Endothelial cell of hepatic sinusoid (primary cell): ENCODE results near the gene S1PR3.
"Not testable (repeated sequence)": the region's sequence is repeated elsewhere in the genome, so short reads cannot be mapped to it uniquely, and the experiment has no call there.

Source experiments
- in situ Hi-C: cut with HindIII; loops from 2 replicates; pipeline ENCODE4 v1.10.0; 2017; ENCODE audit warnings: low sequenced_read_pairs

S1PR3 gene

DNA sequence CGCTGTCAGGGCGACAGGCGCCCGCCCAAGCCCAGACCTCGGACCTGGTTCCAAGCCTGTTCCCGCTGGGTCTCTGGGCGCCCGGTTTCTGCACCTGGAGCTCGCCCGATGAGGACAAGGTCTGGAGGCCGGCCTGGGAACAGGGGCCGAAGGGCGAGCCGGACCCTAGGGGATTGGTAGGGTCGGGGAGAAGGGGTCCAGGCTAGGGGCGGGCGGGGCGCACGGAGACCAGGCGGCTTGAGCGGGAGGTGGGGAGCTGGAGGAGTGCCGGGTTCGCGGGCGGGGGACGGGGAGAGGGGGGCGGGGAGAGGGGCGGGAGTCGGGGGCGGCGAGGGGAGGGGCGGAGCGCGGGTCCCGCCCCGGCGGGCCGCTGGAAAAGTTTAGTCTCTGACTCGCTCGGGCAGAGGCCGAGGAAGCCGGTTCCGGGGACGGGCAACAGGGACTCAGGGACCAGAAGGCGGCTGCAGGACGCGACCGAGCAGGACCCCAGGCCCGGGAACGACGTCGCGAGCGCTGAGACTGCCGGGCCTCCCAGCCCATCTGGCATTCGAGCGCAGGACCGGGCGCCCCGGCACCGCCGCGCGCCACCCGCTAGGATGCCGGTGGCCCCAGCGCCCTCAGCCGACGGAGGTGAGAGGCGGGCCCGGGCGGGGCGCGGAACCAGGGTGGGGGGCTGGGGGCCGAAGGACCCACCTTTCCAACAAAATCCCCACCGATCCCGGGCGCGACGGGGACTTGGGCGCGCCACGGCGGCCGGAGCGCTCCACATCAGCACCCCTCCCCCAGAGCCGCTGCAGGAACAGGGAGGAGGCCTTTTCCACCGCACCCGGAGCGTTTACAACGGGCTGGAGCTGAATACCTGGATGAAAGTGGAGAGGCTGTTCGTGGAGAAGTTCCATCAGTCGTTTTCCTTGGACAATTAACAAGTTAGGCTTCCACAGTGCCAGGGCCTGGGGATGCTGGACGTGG is at the start of gene S1PR3:
TSS of gene S1PR3 (plus strand) at position 403 of the 969 bp plus-strand sequence. CDS start 9,733 bp downstream, outside the sequence.
- in situ Hi-C loops = no loop called here

DNA sequence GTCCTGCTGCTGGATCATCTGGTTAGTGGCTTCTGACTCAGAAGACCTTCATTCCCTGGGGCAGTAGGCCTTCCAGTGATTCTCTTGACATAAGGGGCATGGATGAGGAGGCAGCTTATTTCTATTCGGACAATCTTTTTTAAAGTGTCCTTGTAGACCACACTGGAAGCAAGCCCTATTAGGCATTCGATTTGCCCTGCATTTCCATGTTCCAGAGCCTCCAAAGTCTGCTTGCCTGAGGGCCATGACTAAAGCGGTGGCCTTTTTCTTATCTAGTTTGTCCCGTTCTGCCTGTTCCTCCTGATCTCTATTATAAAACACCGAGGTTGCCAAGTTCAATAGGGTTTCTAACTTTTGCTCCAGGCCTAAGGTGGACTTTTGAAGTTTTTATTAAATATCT is 49.7 kb upstream of the S1PR3 start:
- in situ Hi-C loops = not testable (repeated sequence)

DNA sequence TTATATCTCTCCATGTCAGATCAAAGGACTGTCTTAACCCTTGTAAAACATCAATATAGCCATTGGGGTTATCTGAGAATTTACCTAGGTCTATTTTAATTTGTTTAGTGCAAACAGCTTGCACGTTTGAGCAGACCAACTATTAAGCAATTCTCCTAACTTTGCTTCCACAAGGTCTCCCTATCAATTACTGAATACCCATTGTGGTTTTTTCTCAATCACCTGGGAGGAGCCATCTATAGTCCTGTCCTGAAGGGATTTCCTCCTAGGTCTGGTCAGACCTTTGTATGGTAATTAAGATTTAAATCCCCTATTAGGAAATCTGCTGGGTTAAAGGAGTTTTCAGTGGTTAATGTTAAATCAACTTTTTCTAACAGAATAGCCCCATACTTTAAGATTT is 48.9 kb upstream of the S1PR3 start:
- in situ Hi-C loops = no loop called here

DNA sequence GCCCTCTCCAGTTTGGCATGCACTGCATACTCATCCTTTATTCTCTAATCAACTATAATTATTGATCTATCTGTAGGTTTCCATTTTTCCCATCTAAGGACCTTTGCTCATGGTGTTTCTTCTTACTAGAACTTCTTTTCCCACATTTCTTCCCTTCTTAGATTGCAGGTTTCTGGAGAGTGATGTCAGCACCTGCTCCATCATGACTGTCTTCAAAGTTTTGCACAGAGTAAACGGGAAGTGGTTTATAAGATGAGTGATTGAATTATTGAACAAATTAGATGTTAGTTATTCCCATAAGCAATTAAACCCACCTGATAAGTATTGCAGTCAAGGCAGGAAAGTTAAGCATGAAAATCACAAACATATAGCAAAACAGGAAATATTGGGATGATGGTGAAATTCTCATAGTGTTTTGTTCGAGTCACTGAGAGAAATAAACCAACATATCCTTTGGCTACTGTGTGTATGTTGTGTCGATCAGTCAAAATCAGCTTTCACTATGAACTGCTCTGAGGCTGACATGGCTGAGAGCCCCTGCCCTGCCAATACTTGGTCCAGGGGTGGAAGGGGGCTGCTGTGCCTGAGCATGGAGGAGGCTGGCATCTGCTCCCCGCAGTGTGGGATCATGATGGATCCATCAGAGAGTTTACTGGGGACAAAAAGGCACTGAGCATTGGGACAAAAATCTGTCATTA is 45.5 kb upstream of the S1PR3 start:
- in situ Hi-C loops = no loop called here

DNA sequence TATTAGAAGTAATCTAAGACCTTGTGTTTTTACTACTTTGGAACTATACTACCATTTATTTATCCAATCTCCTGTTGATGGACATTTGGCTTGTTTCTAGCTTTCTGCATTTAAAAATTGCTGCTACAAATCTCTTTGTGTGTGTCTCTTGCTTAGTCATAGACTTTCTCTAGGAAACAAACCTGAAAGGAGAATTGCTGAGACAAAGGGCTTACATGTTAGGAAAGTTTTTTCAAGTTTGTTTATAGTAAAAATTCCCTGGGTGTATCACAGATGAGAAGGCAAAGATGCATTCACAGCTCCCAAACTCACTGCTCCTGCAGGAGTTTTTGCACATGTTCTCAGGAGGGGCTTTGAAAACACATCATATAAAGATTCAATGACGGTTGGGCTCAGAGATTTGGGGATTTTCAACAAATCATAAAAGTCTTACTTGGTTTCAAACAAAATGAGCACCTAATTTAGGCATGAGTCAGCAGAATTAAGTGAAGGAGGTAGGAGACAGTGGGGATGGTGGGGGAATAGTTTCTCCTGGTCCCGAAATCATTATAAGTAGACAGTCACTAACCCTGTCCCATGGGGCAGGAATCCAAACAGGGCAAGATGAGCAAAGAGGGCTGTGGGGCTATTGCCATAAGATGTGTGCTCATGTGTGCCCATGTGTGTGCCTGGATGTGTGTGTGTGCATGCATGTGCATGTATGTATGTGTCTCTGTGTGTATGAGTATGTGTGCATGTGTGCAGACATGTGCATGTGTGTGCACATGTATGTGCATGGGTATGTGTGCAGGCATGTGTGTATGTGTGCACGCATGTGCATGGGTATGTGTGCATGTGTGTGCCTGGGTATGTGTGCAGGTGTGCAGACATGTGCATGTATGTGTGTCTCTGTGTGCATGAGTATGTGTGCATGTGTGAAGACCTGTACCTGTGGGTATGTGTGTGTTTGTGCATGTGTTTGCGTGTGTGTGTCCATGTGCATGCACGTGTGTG is 43.4 kb upstream of the S1PR3 start:
- in situ Hi-C loops = no loop called here

DNA sequence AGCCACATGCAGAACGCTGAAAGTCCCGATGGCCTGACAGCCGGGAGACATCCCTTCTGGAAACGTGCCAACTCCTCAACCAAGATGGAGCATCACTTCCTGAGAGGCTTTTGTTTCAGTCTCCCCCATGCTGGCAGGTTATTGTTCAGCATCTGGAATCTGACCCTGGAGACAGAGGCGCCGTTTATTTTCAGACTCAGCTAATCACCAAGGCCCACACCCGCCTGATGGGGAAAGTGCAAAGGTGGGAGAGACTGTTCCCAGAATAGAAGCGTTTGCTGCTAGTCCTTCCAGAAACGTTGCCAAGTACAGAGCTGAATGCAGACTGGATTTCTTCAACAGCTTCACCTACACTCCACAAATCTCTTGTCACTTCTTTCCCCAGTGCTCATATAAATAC is 41.8 kb upstream of the S1PR3 start:
- in situ Hi-C loops = no loop called here

DNA sequence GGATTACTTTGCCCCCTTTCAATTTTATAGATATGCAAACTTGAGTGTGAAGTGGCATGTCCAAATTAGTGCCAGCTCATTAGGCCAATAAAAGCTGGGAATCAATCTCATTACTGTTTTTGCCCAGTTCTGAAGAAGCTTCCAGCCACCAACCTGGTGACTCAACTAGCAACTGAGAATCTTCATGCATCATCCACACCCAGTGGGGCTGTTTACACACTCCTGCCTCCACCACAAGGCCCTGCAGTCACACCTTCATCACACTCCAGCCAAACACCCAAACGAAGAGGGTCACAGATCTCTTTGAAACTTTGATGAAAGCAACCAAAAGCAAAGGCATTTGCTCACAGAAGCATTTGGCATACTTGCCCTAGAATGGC is 41.3 kb upstream of the S1PR3 start:
- in situ Hi-C loops = no loop called here

DNA sequence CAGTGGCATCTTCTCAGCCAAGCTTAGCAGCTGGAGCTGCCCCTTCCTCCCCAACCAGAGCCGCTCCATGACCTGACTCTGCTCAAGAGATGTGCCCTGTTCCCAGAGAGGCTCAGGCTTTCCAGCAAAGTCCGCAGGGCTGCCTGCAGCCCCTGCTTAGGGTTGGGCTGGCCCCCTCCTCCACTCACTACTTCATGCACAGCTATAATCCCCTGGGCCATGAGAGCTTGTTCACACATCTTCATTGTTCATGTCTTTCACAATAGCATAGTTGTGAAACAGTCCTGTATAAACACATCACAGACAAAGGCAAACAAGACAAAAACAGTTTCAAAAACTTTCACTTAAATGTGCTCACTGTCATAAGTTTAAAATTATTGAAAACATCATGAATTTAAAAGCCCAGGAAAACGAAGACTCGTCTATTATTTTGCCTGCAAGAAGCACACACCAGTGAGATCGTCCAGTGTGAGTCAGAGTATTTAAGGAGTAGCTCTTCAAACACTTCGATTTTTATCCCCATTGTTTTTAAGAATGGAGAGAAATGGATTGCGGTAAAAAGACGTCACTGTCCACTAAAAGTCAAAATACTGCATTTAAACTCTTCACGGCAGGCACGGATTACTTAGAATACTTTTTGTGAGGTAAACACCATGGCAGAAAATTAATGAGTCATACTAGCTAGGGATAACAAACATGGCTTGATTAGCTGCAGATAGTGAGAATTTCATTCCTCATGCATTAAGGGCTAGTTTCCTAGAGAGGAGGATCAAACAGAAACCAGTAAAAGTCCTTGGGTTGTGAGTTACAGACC is 40.7 kb upstream of the S1PR3 start:
- in situ Hi-C loops = no loop called here

DNA sequence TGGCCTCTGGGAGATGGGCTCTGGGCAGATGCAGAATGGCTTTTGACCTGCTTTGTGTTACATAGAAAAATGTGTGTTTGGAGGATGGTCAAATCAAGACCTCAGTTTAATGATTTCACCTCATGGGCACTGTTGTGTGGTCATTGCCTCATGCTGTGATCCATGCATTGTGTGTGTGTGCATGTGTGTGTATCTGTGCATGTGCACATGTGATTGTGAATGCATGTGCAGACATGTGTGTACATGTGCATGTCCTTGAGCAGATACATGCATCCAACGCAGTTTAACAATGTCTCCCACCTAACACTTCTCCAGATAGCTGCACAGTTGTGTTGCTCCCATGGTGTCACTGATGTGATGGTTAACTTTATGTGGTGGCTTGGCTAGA is 40.1 kb upstream of the S1PR3 start:
- in situ Hi-C loops = no loop called here

DNA sequence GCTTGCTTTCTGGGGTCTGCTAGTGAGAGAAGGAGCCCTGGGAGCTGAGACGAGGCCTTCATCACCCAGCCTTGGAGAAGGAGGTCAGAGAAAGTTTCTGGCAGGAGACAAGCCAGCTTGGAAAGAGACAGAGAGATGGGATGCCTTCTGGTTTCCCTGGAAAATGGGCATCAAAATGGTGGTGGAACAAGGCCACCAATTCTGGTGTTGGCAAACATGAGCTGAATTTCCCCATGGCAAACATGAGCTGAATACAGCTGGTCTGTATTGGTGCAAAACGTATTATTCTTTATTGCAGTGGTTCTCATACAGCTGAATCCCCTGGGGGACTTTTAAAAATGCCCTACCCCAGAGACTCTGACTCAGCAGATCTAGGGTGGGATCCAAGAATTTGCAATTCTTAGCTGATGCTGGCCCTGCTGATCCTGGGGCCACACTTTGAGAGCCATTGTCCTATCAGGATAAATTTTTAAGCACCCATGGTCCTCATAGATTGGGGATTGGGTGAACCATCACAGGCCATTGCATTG is 39.1 kb upstream of the S1PR3 start:
- in situ Hi-C loops = no loop called here

DNA sequence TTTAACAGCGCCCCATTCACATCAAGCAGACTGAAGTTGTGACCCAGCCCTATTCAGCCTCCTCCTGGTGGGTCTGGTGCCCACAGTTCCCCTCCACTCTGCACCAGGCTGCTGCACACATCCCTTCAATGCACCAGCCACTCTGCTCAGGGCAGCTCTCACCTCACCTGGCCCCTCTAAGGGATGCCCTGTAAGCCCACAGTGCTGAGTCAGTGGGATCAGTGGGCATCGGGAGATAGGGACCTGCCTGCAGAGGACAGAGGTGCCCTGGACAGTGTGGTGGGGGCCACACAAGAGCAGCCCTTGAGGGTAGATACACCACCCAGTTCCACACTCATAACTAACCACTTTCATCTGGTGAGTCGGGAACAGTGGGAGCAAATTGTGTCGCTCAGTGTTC is 38.3 kb upstream of the S1PR3 start:
- in situ Hi-C loops = no loop called here

DNA sequence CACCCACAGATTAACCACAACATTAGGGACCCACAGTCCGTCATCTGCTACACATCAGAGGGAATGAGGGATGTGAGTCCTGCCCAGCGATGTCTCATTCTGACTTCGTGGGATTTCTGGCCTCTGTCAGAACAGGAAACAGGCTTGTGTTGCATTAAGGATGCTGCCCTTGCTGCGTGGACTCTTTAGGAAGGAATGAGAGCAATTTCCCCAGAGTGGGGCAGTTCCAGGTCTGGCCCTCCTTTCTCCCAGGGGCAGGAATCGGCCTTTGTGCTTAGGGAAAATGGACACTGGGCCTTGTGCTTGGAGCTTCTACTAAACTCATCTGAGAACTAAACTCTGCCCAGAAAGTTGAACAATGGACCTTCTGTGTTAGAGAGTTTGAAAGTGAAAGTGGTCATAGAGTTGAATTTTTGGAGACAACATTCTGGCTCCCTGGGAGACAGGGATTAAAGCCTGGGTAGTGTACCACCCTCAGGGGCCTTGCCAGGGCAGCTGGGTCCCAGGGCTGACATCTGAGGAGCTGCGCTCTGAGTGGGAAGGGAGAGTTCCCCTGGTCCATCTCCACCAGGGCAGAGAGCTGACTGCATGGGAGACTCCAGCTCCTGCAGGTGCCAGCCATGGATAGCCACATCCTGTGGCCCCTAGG is 37.8 kb upstream of the S1PR3 start:
- in situ Hi-C loops = no loop called here

DNA sequence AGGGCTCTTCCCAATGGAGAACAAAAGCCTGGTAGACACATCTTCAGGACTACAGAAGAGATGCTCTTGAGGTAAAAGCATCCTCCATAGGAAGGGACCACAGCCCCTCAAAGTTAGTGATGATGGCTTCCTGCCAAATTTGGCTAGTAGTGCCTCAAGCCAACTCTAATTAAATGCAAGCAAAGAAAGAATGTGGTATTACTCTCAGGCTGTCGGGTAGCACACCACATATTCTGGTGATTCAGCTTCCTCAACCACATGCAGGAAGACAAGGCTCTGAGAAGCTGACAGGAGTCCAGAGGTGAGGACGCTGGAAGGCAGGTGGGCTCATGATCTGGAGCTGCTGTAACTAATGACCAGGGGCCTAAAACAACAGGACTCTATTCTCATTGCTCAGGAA is 37.2 kb upstream of the S1PR3 start:
- in situ Hi-C loops = no loop called here

DNA sequence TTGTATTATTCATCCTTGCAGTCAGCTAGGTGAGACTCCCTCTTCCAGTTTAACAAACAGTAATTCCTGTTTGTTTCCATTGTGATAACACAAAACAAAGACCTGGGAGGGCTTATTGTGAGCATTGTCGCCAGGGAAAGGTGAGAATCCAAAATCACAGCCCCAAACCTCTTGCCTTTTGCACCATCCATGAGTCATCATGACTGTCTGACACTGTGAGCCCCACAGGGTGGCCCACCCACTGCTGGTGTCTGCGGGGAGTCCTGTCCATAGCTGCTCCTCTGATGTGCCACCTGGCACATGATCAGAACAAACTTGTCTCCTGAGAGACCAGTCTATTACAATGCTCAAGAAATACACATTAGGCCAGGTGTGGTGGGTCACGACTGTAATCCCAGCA is 33.7 kb upstream of the S1PR3 start:
- in situ Hi-C loops = no loop called here

DNA sequence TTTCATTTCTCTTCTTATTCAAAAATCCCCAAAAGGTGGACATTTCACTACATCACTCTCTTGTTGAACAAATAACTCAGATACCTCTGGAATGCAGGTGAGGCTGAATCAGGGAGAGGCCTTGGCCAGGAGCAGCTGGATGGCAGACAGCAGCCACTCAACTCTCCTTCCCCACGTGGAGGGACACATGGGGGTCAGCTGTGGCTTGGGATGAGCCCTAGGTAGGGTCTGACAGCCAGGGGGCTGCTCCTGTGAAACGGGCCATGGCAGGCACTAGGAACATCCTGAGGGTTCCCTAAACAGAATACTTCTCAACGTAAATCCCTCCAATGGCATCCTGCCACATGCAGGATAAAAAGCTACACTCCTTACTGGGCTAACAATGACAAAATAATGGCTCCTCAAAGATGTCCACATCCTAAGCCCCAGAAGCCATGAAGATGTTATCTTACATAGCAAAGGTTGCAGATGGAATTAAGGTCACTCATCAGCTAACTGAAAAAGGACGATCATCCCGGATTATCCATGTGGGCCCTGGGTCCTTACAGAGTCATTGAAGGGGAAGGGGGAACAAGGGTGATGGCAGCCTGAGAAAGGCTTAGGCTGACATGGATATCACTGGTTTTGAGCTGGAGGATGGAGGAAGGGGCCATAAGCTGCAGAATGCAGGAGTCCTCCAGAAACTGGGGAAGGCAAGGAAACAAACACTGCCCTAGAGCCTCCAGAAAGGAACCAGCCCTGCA is 31.4 kb upstream of the S1PR3 start:
- in situ Hi-C loops = no loop called here

DNA sequence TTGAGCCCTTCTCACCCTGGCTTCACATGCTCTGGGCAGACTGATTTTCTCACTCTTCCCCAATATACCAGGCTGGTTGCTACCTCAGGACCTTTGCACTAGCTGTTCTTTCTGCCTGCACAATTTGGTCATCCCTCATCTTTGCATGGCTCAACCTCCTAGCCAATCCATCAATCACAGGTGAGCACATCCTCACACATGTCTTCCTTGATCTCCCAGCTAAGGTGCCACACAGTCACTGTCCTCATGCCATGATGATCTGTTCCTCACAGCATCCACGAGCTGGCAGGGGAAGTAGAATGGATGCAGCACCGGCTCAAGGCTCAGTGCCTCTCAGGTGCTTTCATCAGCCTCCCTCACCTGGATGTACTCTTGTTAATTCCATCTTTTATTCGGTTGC is 30.6 kb upstream of the S1PR3 start:
- in situ Hi-C loops = no loop called here

DNA sequence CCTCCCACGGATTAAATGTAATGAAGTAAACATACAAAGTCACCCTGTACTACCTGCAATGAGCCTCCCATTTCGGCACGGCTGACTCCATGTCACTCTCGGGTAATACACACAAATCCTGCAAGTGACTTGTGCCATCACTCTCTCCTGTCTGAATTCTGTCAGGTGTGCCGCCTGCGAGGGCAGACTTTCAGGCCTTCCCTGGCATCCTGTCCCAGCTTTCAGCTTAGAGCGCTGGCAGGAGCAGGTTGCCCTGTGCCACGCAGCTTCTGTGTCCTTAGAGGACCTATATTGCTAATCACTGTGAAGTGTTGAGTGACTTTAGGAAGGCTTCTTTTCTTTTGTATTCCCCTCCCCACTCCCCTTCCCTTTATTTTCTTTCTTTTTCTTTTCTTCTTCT is 25.8 kb upstream of the S1PR3 start:
- in situ Hi-C loops = loop anchor here (5.0 kb wide), 2 partner anchors 68 to 97 kb away; no protein-coding TSS in a partner anchor

DNA sequence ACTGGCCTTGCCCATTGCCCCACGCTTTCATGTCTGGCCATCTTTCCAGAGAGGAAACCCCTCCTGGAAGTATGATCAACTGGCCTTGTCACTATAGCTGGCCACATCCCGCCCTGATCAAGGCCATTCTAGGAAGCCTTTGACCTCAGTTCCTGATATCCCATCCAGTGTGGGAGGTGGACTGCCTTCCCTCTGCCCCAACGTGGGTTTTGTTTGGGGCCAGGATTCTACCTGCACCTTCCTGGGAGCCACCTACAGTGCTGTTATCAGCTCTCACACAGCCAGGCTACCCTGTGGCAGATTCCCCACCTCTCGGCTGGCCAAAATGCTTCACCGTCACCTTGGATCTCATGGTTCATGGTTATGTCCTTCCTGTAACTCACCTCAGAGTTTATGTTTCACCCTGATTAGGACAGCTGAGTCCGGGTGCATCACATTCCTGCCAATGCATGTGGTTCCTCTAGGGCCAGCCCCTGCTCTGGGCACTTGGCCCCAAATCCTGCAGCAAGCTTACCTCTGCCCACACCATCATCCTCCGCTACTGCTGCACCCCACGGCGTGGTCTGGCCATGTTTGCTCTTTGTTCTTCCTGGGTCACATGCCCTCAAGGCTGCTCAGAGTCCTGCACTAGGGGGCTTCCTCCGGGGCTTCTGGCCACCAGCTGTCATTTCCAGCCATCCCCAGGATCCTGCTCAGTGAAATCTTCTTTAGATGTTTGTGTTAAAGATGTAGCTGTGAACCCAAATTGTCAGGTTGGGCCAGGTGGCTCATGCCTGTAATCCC is 24.2 kb upstream of the S1PR3 start:
- in situ Hi-C loops = loop anchor here (5.0 kb wide), 2 partner anchors 70 to 95 kb away; no protein-coding TSS in a partner anchor
